BJ (cell line): ENCODE measurements around the gene HERC2. TPM values are rescaled to one million over a fixed set of nuclear protein-coding genes. Genes with fewer than 3 reads are reported as not detected.

Source experiments
- CTCF ChIA-PET: fragments of 350-600 bp; formaldehyde crosslinking; extraction: SDS; loops from one replicate; lab custom pipeline; 2021; ENCODE audit warnings: antibody characterized with exemption, inconsistent platforms; lab: Yijun Ruan, JAX
- POLR2A ChIA-PET: fragments of 300-600 bp; sonication (Branson Sonifier 250); formaldehyde crosslinking; extraction: SDS; loops from one replicate; lab custom pipeline; 2021; ENCODE audit warnings: antibody characterized with exemption; lab: Charles Lee
- DNase-seq: peaks from one replicate; pipeline ENCODE4 v3.0.0-alpha.2; 2011; ENCODE audit warnings: low read depth
- H3K27me3 ChIP-seq: 2 replicates; pipeline ENCODE4 v1.6.0; 2011; ENCODE audit warnings: low read length; ENCODE audit not compliant: control insufficient read depth, insufficient read depth
- H3K36me3 ChIP-seq: 2 replicates; pipeline ENCODE4 v1.5.1; 2011; ENCODE audit warnings: low read length; ENCODE audit not compliant: control insufficient read depth, insufficient read depth
- H3K4me3 ChIP-seq: 2 replicates; pipeline ENCODE4 v1.5.1; 2011; ENCODE audit warnings: low read depth, mild to moderate bottlenecking, control low read depth, low read length
- polyA plus RNA-seq: library from polyadenylated mRNA; depleted of rRNA; stranded (reverse); fragments of >200 nt; gene quantifications from 2 replicates; pipeline ENCODE4 v1.2.3, GENCODE V29; 2011
- TF ChIP-seq, protein P1 (sequence below): IDR thresholded peaks from 2 replicates; pipeline ENCODE4 v1.5.1; 2011; ENCODE audit warnings: low read depth, mild to moderate bottlenecking, control low read depth, inconsistent platforms, low read length, moderate library complexity; ENCODE audit not compliant: insufficient read depth

Gene HERC2
- polyA plus RNA-seq, 1 experiment = 13.1 TPM

- ChIA-PET CTCF (interaction anchor here (0.6 to 2.2 kb wide), 10 partner anchors 10 to 79 kb away, joined by 3 to 9 read pairs (median 4); no protein-coding TSS in a partner anchor), POLR2A (no interaction called here)
- TF ChIP-seq, protein P1, sequence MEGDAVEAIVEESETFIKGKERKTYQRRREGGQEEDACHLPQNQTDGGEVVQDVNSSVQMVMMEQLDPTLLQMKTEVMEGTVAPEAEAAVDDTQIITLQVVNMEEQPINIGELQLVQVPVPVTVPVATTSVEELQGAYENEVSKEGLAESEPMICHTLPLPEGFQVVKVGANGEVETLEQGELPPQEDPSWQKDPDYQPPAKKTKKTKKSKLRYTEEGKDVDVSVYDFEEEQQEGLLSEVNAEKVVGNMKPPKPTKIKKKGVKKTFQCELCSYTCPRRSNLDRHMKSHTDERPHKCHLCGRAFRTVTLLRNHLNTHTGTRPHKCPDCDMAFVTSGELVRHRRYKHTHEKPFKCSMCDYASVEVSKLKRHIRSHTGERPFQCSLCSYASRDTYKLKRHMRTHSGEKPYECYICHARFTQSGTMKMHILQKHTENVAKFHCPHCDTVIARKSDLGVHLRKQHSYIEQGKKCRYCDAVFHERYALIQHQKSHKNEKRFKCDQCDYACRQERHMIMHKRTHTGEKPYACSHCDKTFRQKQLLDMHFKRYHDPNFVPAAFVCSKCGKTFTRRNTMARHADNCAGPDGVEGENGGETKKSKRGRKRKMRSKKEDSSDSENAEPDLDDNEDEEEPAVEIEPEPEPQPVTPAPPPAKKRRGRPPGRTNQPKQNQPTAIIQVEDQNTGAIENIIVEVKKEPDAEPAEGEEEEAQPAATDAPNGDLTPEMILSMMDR = peak; percentile 41
- 0 out of 2 replicates have a peak within 1 kb of the TSS, but pooled peaks have one; percentile 2 for H3K4me3 ChIP-seq
- no peaks in the 10 kb centered on the region for H3K36me3 ChIP-seq
- DNase-seq = peak; percentile 9
- peaks cover 22% of the 10 kb centered on the region for H3K27me3 ChIP-seq
These were observed 223.0 kb downstream of the HERC2 start, which contains the start of gene OCA2 for GRCh38 chr15:28098766-28099554. TSS of gene OCA2 (minus strand) at chr15:28099315. CDS start at chr15:28081874, 17,441 bp downstream.

DNA sequence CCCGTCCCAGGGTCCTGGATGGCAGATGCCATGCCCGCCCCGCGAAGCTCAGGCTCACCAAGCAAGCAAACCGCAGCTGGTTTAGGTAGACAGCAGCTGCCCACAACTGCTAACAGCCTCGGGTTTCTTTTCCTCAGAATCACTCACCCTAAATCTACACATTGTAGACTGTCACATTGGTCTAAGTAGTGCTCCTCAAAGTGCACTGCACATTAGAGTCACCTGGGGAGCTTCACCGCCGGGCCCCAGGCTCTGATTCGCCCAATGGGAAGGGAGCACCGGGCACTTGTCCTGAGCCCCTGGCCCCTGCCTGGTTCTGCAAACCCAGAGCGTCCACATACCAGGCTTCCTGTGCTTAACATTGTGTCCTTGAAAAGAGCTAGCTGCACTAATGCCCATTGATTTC lies 223.6 kb downstream of the HERC2 start:
- peaks cover 22% of the 10 kb centered on the region for H3K27me3 ChIP-seq
- H3K36me3 ChIP-seq = no peaks in the 10 kb centered on the region
- TF ChIP-seq, protein P1 = no peak
- ChIA-PET POLR2A (no interaction called here), CTCF (interaction anchor here (0.6 to 1.9 kb wide), 7 partner anchors 11 to 80 kb away, joined by 3 to 9 read pairs (median 4); no protein-coding TSS in a partner anchor)
- no peak for DNase-seq
- H3K4me3 ChIP-seq = no peak overlapping the region

GRCh38 chr15:28097656-28098359 lies 224.2 kb downstream of the HERC2 start:
- TF ChIP-seq, protein P1 = no peak
- H3K27me3 ChIP-seq = peaks cover 22% of the 10 kb centered on the region
- CTCF ChIA-PET = interaction anchor here (1.0 to 1.9 kb wide), 5 partner anchors 12 to 28 kb away, joined by 3 to 9 read pairs (median 4); no protein-coding TSS in a partner anchor
- POLR2A ChIA-PET = interaction anchor here (0.6 kb wide), 1 partner anchor 35 kb away, joined by 8 read pairs; no protein-coding TSS in a partner anchor
- H3K36me3 ChIP-seq = no peaks in the 10 kb centered on the region
- H3K4me3 ChIP-seq = no peak overlapping the region
- no peak for DNase-seq

DNA sequence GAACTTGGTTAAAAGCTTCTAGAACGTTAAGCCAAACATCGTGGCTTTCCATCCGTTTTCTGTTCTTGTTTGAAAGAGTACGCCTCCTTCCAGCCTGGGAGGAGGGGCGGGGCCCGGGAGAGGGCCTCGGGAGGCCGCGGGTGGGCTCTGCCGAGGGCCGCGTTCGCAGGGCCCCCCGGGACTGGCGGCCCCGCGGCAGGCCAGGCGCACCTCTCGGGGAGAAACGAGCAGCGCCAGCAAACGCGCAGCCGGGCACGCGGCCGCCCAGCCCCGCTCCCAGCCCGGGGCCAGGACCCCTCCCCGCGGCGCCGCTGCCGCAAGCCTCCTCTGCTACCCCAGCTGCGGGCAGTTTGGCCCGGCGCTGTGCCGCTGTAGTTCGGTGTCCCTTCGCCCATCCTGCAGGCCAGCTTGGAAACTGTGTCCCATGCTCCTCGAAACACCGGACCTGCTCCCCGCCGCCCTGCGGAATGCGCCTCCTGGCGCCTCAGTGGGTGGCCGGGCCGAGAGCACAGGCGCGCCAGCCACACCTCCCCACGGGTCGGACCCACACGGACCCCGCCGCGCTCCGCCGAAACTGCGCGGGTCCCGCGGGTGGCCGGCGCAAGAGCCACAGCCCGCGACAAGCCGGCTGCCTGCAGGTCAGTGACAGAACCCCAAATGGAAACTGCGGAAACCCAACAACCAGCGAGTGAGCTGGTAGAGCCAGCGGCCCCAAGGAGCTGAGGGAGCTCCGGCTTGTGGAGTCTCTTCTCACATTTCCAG lies 225.1 kb downstream of the HERC2 start:
- ChIA-PET CTCF (interaction anchor here (1.1 to 1.9 kb wide), 3 partner anchors 23 to 29 kb away, joined by 3 to 9 read pairs (median 6); no protein-coding TSS in a partner anchor), POLR2A (no interaction called here)
- peaks cover 22% of the 10 kb centered on the region for H3K27me3 ChIP-seq

More for the DNA sequence above, 225.1 kb downstream of the HERC2 start:
- no peaks in the 10 kb centered on the region for H3K36me3 ChIP-seq
- no peak for DNase-seq
- peak overlapping the region; percentile 47 for H3K4me3 ChIP-seq
- TF ChIP-seq, protein P1 = no peak; the same call in 1 of the 2 replicates
